ENCODE measurements around the gene CTSL.
"Not testable (repeated sequence)": the region's sequence is repeated elsewhere in the genome, so short reads cannot be mapped to it uniquely, and the experiment has no call there.

CTSL gene

DNA sequence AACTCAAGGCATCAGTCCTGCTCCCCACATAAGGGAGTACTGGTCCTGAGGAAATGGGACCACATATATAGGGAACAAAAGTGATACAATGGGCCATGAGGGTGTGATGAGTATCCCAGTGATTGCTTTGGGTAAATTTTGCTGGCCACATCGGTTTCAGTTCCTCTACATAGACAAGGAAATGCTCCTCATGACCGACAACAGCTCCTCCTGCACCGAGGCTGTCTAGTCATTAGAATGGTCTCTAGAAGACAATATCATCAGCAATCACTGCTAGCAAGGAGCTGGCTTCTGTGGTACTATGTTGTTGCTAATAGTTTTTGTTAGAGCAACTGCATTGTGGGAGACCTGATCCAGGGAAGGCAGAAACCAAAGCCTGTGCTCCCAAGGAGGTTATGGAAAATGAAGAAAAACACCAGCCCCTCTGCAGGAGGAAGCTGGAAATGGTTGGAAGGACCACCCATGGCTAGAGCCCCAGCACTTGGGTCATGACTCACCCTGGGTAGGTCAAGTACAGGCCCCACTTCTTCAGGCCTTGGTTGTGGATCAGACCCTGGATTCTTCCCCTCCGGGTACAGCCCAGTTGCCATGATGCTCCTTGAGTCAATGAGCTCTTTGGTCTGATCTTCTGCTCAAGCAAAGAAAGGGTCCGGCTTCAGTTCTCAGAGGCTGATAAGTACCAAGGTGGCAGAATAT lies 3.4 kb upstream of the CTSL start:
- DNase-seq (ENCODE audit: low spot score) = no peak

DNA sequence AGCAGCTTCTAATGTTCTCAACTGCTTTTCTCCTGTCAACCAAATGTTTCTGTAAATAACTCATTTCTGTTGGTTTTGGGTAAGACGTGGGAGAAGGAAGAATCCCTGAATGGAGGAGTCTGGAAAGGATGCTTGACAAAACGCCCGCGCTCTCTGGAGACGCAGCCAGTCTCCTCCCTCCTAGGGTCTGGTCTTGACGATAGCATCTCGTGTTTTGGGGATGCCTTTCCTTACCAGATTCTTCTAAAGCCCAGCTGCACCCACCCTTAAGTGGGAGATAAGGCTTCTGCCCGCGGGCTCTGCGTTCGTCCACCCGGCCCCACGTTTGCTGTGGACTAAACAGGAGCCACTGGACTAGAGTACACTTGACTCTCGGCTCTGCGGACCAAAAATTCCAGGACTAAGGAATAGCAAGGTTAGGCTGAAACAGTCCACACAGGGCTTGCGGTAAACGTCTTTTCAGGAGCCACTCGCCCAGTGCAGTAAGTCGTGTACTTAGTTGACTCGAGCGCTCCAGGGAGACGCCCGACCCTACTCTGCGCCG lies 491 bp upstream of the CTSL start:
- DNase-seq (ENCODE audit: low spot score) = no peak

DNA sequence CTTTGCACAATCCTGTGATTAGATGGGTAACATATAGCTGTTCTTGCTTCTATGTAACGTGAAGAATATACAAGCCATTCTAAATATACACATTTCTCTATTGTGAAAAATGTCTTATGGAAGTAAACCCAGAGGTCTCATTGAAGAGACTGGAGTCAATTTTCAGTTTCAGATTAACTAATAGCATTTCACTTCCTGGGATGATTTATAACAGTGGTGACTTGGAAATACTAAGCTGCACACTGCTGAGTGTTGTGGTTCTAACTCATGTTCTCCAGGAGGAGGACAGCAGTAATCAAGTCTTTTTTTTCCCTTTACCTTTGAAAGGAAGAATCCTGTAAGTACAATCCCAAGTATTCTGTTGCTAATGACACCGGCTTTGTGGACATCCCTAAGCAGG lies 3.3 kb downstream of the CTSL start:
- DNase-seq (ENCODE audit: low spot score) = no peak

DNA sequence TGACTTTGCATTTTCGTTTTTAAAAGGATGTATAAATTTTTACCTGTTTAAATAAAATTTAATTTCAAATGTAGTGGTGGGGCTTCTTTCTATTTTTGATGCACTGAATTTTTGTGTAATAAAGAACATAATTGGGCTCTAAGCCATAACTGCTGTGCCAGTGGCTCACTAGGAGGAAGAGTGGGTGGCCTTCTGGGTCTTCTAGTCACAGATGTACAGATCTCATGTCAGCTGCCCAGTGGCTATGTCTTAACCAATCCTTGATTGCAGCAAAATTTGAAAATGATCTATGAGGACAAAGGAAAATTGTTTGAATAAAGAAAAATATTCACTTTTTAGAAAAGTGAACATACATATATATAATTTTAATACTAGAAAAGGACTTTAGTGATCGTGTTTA lies 5.4 kb downstream of the CTSL start:
- no peak for DNase-seq (ENCODE audit: low spot score)

DNA sequence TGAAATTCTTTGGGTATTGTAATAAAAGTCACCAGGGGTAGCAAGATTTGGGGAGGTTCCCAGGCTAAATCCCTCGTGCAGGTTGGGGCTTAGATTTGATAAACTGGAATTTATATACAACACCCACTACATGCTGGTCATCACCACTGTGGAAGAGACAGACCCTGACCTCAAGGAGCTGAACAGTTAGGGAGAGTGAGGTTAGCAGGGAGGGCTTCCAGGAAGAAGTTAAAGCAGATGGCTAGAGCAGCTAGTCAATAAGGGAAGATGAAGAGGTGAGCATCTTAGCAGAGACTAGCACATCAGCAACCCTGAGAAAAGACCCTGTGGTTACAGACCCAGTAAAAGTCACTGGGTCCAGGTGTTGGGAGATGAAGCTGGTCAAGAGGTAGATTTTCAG lies 6.4 kb downstream of the CTSL start:
- no peak for DNase-seq (ENCODE audit: low spot score)

DNA sequence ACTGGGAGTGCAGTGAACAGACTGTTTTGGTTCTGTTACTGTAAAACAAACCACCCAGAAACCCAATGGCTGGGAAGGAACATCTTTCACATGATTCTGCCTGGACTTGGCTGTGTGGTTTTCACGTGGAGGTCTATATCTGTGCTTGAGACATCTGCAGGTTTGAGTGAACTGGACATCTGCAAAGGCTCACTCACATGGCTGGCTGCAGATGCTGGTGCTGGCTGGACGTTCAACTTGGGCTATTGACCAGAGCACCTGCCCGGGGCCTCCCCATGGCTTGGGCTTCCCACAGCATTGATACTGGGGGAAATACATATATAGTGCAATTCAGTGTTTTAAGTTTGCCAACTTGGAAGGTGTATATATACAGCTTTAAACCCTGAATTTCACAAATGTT lies 6.8 kb downstream of the CTSL start:
- DNase-seq (ENCODE audit: low spot score) = no peak

DNA sequence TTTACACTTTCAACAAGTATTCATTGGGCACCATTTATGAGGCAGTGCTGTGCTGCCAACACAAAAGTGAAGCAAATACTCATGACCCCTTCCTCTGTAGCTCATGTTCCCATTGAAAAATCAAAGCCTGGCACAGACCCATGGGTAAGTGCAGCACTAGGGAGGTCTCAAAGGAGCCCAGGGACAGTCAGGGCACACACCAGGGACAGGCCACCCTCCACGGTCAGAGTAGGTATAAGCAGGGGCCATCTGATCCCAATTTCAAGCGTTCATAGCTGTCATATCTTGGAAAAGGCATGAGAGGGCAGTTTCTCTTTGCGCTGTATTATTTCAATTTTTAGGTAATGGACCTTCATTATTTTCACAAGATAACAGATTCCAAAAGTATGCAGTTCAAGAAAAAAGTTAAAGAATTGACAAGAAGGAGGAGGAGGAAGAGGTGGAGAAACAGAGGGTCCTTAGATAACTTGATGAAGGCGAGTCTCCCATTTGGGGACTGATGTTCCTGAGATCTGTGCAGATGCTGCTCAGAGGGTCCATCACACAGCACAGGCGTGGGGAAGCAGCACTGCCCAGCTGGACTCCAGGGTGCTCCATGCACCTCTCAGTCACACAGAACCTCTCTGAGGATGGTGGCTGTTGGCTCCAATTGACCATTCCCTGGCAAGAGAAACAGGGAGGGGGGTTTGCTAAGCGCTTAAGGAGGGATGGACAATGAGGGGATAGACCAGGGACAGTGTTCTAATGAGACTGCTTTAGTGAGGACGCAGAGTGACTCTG lies 7.5 kb downstream of the CTSL start:
- no peak for DNase-seq (ENCODE audit: low spot score)

DNA sequence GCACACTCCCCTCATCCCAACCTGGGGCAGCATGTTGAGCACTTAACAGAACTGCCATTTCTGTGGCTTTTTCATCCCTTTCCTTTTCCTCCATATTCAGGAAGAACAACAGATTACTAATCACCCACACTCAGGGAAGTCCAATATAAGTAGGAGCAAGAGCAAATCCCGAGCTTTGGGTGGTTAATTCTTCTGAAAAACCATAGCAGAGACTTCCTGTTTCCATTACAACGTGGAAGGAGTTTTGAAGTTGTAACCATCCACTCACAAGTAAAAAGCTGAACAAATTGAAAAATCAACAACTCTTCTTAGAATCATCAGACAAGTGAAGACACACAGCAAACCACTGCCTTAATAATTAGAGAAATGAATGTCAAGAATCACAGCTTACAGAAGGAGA lies 8.2 kb downstream of the CTSL start:
- no peak for DNase-seq (ENCODE audit: low spot score)

DNA sequence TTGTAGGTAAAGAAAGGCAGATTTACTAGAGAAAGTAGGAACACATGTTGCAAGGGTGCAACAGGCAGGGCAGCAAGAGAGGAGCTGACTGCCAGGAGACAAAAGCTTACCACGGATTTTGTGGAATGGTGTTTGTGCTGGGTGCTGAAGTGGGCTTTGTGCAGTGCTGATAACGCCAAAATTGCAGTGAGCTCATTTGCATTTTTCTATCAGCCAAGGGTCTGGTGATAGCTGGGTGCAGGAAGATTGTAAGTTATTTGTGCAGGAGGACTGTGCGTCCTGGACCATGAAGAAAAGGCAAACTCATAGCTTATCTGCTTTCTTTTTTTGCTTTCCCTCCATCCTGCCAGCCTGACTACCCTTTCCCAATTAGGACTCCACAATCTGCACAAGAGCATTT lies 13.6 kb downstream of the CTSL start:
- no peak for DNase-seq (ENCODE audit: low spot score)

DNA sequence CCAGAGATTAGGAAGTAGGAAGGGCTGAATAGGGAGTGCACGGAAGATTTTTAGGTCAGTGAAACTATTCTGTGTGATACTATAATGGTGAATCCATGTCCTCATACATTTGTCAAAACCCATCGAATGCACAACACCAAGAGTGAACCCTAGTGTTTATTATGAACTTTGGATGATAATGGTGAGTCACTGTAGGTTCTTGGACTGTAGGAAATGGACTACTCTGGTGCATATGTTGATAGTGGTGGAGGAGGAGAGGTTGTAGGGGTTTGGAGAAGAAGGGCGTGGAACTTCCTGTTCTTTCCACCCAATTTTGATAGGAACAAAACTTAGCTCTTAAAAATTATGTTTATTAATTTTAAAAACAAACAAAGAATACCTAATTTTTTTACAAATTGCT lies 14.3 kb downstream of the CTSL start:
- no peak for DNase-seq (ENCODE audit: low spot score)

DNA sequence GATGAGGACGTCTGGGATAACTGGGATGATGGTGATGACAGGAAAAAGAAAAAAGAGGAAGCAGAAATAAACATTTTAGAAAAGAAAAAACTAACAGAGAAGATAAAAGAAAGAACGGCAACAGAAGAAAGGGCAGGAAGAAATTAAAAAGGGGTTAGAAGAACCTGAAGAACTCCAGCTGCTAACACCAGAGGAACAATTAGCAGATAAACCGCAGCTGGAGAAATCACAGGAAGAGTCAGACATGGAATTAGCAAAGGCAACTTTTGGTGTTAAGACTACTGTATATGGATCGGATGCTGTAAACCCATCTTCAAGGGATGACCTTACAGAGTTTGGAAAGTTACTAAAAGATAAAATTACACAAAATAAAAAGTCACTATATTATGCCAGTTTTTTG lies 15.4 kb downstream of the CTSL start:
- DNase-seq (ENCODE audit: low spot score) = no peak

DNA sequence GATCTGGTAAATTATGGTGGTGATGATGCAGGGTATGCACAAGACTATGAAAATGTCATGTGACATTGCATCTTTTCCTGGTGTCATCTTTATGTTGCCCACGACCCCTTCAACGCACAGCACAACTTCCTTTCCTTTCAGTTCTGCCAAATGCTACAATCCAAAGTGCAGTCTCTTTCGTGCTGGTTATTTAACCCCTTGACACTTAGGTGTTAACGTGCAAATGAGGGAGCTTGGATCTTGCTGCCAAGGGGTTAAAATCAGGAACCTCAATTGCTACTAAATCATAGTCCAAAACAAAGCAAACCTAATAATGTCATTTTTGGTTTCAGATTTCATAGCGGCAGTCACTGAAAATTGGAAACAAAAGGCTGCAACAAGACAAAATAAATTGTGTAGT lies 16.0 kb downstream of the CTSL start:
- DNase-seq (ENCODE audit: low spot score) = no peak

DNA sequence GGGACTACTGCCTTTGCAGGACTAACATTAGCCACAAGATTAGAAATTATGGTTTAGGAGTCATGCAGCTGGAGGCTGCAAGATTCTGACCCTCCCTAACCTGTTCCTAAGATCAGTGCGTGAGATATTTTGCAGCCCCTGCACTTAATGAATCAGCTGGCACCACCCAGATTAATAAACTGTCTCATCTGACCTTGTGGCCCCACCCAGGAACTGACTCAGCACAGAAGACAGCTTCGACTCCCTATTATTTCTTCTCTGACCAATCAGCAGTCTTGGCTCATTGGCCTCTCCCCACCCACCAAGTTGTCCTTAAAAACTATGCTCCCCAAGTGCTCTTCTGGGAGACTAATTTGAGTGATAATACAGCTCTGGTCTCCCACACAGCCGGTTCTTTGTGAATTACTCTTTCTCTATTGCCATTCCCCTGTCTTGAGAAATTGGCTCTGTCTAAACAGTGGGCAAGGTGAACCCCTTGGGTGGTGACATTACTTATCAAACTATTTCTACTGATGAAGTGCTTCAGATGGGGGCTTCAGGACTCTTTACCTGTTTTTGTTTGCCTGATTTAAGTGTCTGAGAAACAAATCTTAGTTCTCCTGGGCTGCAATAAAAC lies 17.0 kb downstream of the CTSL start:
- DNase-seq (ENCODE audit: low spot score) = no peak

DNA sequence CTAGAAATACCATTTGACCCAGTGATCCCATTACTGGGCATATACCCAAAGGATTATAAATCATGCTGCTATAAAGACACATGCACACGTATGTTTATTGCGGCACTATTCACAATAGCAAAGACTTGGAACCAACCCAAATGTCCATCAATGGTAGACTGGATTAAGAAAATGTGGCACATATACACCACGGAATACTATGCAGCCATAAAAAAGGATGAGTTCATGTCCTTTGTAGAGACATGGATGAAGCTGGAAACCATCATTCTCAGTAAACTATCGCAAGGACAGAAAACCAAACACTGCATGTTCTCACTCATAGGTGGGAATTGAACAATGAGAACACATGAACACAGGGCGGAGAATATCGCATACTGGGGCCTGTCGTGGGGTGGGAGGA lies 18.3 kb downstream of the CTSL start:
- DNase-seq (ENCODE audit: low spot score) = not testable (repeated sequence)

DNA sequence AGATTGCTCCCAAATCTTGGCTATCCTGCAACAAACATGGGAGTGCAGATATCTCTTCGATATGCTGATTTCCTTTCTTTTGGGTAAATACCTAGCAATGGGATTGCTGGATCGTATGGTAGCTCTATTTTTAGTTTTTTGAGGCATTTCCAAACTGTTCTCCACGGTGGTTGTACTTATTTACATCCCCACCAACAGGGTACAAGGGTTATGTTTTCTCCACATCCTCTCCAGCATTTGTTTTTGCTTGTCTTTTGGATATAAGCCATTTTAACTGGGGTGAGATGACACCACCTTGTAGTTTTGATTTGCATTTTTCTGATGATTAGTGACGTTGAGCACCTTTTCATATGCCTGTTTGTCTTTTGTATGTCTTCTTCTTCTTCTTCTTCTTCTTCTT lies 20.3 kb downstream of the CTSL start:
- DNase-seq (ENCODE audit: low spot score) = no peak

DNA sequence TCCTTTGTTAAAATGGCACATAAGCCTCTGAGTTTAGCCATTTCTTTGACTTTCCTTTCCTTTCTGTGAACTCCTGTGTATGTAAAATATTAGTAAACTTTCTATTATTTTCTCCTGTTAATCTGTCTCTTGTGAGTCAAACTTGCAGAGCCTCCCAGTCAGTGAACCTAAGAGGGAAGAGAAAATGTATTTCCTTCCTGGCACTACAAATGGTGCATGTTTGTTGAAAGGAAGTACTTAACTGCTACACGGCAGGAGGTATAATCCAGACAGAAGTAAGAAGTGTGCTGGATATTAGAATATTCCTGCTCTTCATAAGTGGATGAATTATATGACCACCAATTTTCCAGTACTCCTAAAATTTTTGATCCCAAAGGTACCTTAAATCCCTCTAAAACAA lies 23.0 kb downstream of the CTSL start:
- DNase-seq (ENCODE audit: low spot score) = no peak

DNA sequence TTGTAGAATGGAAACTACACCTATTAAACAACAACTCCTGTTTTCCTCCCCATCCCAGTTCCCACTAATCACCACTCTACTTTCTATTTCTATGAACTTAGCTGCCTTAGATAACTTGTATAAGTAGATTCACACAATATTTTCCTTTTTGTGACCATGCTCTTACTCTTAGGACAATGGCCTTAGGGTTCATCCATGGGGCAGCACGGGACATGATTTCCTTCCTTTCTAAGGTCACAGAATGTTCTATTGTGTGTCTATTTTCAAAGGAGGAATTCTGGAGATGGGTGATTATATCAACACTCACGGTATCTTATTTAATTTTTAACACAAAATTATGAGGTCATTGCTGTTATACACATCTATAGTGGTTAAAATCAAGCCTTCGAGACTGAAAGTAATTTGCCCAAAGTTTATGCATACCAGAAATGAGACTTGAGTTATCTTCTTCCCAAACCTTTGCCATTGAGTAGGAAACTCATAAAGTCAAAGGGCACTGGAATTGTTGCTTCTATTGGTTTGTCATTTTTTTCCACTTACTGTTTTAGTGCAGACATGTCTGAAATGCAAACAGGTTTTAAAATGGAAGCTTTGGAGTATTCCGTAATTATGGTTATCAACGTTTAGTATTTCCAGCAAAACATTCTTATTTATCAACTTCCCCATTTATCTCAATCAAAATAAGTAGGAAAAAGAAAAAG lies 23.6 kb downstream of the CTSL start:
- DNase-seq (ENCODE audit: low spot score) = no peak

DNA sequence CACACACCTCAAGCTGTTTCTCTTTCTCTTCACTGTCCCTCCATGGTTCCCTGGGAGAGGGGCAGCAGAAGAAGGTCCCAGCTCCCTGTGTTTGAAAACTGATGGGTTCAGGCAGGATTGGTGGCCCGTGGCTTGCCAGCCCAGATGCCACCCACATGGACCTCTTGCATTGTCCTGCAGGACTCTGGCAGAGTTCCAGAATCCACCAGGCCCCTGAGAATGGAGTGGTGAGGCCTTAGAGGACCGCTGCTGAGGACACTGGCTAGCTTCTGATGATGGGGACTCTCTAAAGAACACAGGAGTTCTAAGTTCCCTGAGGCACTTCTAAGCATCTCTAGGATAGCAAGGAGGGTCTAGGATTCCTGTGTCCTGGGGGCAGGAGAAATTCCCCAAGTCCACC lies 24.8 kb downstream of the CTSL start:
- DNase-seq (ENCODE audit: low spot score) = no peak

DNA sequence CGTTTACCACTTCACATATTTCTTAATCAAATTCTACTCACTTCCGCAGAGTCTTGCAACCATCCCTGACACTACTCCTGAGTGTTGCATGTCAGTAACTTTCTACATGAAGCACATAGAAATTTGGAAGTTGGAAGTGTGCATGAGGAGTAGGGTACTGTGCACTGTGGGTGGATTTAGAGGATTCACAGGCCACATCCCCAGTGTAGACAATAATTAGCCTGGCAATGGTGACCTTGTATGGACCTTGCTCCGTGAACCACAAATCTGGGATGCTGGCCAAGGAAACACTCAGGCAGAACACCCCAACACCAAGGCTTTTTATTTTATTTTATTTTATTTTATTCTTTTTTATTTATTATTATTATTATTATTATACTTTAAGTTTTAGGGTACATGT lies 25.5 kb downstream of the CTSL start:
- no peak for DNase-seq (ENCODE audit: low spot score)

DNA sequence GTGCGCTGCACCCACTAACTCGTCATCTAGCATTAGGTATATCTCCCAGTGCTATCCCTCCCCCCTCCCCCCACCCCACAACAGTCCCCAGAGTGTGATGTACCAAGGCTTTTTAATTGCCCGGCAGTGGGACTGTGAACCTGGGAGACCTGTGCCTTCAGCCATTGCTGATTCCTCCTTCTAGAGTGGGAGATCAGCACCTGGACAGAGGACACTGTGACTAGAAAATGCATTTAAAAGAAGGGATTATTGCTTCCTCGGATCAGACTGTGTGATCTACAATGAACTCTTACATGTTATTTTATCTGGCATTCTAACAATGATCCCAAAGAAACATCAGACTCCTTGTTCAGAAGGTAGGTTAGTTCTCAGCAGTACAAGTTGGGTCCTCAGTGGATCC lies 25.9 kb downstream of the CTSL start:
- DNase-seq (ENCODE audit: low spot score) = no peak

DNA sequence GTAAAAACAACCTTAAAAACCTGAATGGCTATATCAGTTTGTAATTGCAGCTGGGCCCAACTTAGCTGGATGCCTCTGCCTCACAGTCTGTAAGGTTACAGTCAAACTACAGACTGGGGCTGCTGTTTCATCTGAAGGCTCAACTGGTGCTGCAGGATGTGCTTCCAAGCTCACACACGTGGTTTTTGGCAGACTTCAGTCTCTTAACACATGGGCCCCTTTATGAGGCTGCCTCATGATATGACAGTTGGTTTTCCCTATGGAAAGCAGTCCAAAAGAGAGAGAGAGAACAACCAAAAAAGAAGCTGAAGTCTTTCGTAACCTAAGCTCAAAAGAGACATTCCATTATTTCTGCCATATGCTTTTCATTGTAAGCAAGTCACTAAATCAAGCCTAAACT lies 27.4 kb downstream of the CTSL start:
- no peak for DNase-seq (ENCODE audit: low spot score)

DNA sequence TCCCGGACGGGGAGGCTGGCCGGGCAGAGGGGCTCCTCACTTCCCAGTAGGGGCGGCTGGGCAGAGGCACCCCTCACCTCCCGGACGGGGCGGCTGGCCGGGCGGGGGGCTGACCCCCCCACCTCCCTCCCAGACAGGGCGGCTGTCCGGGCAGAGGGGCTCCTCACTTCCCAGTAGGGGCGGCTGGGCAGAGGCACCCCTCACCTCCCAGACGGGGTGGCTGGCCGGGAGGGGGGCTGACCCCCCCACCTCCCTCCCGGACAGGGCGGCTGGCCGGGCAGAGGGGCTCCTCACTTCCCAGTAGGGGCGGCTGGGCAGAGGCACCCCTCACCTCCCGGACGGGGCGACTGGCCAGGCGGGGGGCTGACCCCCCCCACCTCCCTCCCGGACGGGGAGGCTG lies 32.4 kb downstream of the CTSL start:
- not testable (repeated sequence) for DNase-seq (ENCODE audit: low spot score)

DNA sequence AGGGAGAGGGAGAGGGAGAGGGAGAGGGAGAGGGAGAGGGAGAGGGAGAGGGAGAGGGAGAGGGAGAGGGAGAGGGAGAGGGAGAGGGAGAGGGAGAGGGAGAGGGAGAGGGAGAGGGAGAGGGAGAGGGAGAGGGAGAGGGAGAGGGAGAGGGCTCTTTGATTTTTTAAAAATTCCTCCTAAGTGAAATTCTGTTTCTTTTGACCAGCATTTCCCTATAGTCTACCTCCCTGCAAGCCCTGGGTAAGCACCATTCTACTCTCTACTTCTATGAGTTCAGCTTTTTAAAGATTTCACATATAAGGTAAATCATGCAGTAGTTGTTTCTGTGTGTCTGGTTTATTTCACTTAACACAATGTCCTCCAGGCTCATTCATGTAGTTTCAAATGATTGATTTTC lies 34.1 kb downstream of the CTSL start:
- DNase-seq (ENCODE audit: low spot score) = not testable (repeated sequence)

Data from ecto neural progenitor cell (in vitro differentiated cells).